ENCODE results near the gene SMIM45.

The SMIM45 gene

GRCh38 chr22:41995211-41995610 is 43.3 kb downstream of the SMIM45 start:
- WGBS (ENCODE audit: insufficient coverage, insufficient replicate concordance, low lambda C conversion rate, missing lambda C conversion rate): 30% methylated on average over 3 of the region's 3 CpGs
- ATAC-seq (peak; percentile 54), DNase-seq (ENCODE audit: low read depth, low spot score) (no peak), FAIRE-seq (peak; percentile 80)
- TF ChIP-seq TARDBP (IDR thresholded peaks at IDR 0.05; ENCODE audit: borderline replicate concordance): no peak
- no peak for TF ChIP-seq WRNIP1 (IDR thresholded peaks at IDR 0.05; ENCODE audit: borderline replicate concordance, low read depth, low read length)
- TF ChIP-seq EED (IDR thresholded peaks at IDR 0.05; ENCODE audit: low read depth): peak; percentile 26; the same call in 1 of the 2 replicates
- peak; percentile 38; the same call in 1 of the 2 replicates for TF ChIP-seq SPI1 (IDR thresholded peaks at IDR 0.05; ENCODE audit: borderline replicate concordance, insufficient read depth, low read depth, low read length)
- TF ChIP-seq CHD4 (IDR thresholded peaks at IDR 0.05): no peak
- TF ChIP-seq IRF3 (IDR thresholded peaks at IDR 0.05): no peak
- TF ChIP-seq MEF2A (IDR thresholded peaks at IDR 0.05; ENCODE audit: insufficient read depth, low read depth, low read length): peak; percentile 49; the same call in 1 of the 2 replicates
- no peak for TF ChIP-seq CTCF (IDR thresholded peaks at IDR 0.05 in 2 of 3, conservative IDR thresholded peaks at IDR 0.05 in 1 of 3; ENCODE audit: control insufficient read depth in 2 of 3, extremely low read depth in 1 of 3, insufficient read depth in 1 of 3, low read depth in 3 of 3, low read length in 3 of 3)
- no peak for TF ChIP-seq TCF3 (IDR thresholded peaks at IDR 0.05; ENCODE audit: borderline replicate concordance, insufficient read depth, low read depth, low read length)
- BruUV-seq (replicated peaks): no TSS peak
- ChIA-PET POLR2A (interaction anchor here (0.5 to 1.2 kb wide), 2 partner anchors 55 to 85 kb away, joined by 3 to 5 read pairs; no protein-coding TSS in a partner anchor), SMC1A (ENCODE audit: uncharacterized antibody, unreplicated experiment) (interaction anchor here (0.8 to 1.0 kb wide), 3 partner anchors 9 to 45 kb away, joined by 3 to 4 read pairs (median 3); no protein-coding TSS in a partner anchor), RAD21 (ENCODE audit: unreplicated experiment) (no interaction called here), CTCF (no interaction called here)
- no peaks in the 10 kb centered on the region for H3K27me3 ChIP-seq (replicated peaks in 1 of 2; ENCODE audit: control insufficient read depth in 2 of 2, insufficient read depth in 2 of 2, low read length in 1 of 2)
- in situ Hi-C loops (cut with MboI) (no loop called here), intact Hi-C loops (cut with micrococcal nuclease; ENCODE audit: unreplicated experiment) (no loop called here)
- H4K20me1 ChIP-seq (ENCODE audit: control insufficient read depth, insufficient read depth): no peaks in the 10 kb centered on the region
- no peak overlapping the region; the same call in 1 of the 2 replicates for H3K4me3 ChIP-seq
- peaks cover 5% of the 10 kb centered on the region for H3K79me2 ChIP-seq (ENCODE audit: control insufficient read depth, insufficient read depth, low read length)
- H3K9ac ChIP-seq (ENCODE audit: control insufficient read depth, insufficient read depth, low read length): peak overlapping the region; percentile 43; the same call in 1 of the 2 replicates
- no peaks in the 10 kb centered on the region; the same call in 1 of the 3 replicates for H3K9me3 ChIP-seq (replicated peaks; ENCODE audit: control insufficient read depth, insufficient read depth, low read length)
- H3K36me3 ChIP-seq (ENCODE audit: control insufficient read depth in 2 of 2, insufficient read depth in 2 of 2, low read length in 1 of 2): no peaks in the 10 kb centered on the region
- H3K4me2 ChIP-seq (ENCODE audit: control insufficient read depth, insufficient read depth): peak overlapping the region; percentile 60
- peaks cover 32% of the 10 kb centered on the region for H3K4me1 ChIP-seq (ENCODE audit: control insufficient read depth, insufficient read depth, low read length)
- peak overlapping the region; percentile 46 for H3K27ac ChIP-seq (ENCODE audit: control insufficient read depth, insufficient read depth)
- peak overlapping the region; percentile 61 for H2AFZ ChIP-seq (ENCODE audit: control insufficient read depth, low read depth, low read length)
